HepG2 (cell line): Measurements from ENCODE around the gene ACTN4. TPM values are rescaled to one million over a fixed set of nuclear protein-coding genes. Genes with fewer than 3 reads are reported as not detected.

Experiments
- ATAC-seq: fragments of 200-7000 bp; cut with Tn5 transposase; 3 replicates; pipeline ENCODE4 v1.9.1; 2020; ENCODE audit warnings: mild to moderate bottlenecking, moderate library complexity
- BruUV-seq: library from RNA; stranded (reverse); fragments of 400-500 nt; replicated peaks from 2 replicates; lab custom pipeline; 2021; lab: Mats Ljungman, UMichigan
- CTCF ChIA-PET: fragments of 300-600 bp; formaldehyde crosslinking; extraction: SDS; loops from one replicate; lab custom pipeline; 2021; ENCODE audit warnings: low total read pairs, inconsistent platforms, low intra/inter-chr PET ratio; lab: Yijun Ruan, JAX
- POLR2A ChIA-PET: fragments of 350-600 bp; sonication (Branson Sonifier 250); formaldehyde crosslinking; loops from one replicate; lab custom pipeline; 2020; ENCODE audit warnings: antibody characterized with exemption, inconsistent platforms; lab: Yijun Ruan, JAX
- DNase-seq: peaks from one replicate; pipeline ENCODE4 v3.0.0-alpha.2; 2015; ENCODE audit warnings: low spot score
- FAIRE-seq: peaks from 3 replicates; lab custom pipeline; 2011; peaks lifted over from hg19 to GRCh38; lab: Jason Lieb, UNC
- H2AFZ ChIP-seq: one replicate; pipeline ENCODE4 v1.6.1; 2011; ENCODE audit warnings: low read length, inconsistent platforms
- H3K27ac ChIP-seq: fragments of 300-600 bp; 3 replicates; pipeline ENCODE4 v1.8.0; 2011; ENCODE audit warnings: mixed run types, mild to moderate bottlenecking, mixed read lengths, low read length, inconsistent platforms; ENCODE audit not compliant: insufficient read depth; ENCODE audit errors: extremely low read length
- H3K27me3 ChIP-seq, 2 experiments: fragments of 200-600 bp in 1 of 2; 2 replicates in 1 of 2; 3 replicates in 1 of 2; pipeline versions ENCODE4 v1.6.0 to v1.8.0; 2011; ENCODE audit warnings: low read length in 2 of 2, mild to moderate bottlenecking in 2 of 2, moderate library complexity in 2 of 2, inconsistent platforms in 1 of 2; ENCODE audit not compliant: insufficient read depth in 2 of 2, control insufficient read depth in 1 of 2
- H3K36me3 ChIP-seq, 2 experiments: fragments of 200-600 bp in 1 of 2; replicated peaks in 1 of 2; 2 replicates in 1 of 2; 3 replicates in 1 of 2; pipeline versions ENCODE4 v1.5.1 to v1.8.0; 2011; ENCODE audit warnings: low read length in 2 of 2, inconsistent platforms in 1 of 2; ENCODE audit not compliant: insufficient read depth in 2 of 2, control insufficient read depth in 1 of 2
- H3K4me1 ChIP-seq: 2 replicates; pipeline ENCODE4 v1.5.1; 2012; ENCODE audit warnings: low read length, inconsistent platforms; ENCODE audit not compliant: insufficient read depth
- H3K4me2 ChIP-seq: 2 replicates; pipeline ENCODE4 v1.6.0; 2011; ENCODE audit warnings: low read depth, low read length, inconsistent platforms
- H3K4me3 ChIP-seq, 3 experiments: fragments of 200-600 bp in 1 of 3; sonication (generic), shearing (Covaris generic) in 1 of 3; replicated peaks in 1 of 3; 2 replicates each; pipeline ENCODE4 v1.5.1; 2011 to 2016; ENCODE audit warnings: low read length in 3 of 3, inconsistent platforms in 2 of 3, low read depth in 2 of 3, mild to moderate bottlenecking in 2 of 3, control low read depth in 1 of 3, mixed read lengths in 1 of 3; ENCODE audit not compliant: insufficient read depth in 1 of 3
- H3K79me2 ChIP-seq: one replicate; pipeline ENCODE4 v1.6.1; 2011; ENCODE audit warnings: low read length, inconsistent platforms; ENCODE audit not compliant: insufficient read depth
- H3K9ac ChIP-seq: 2 replicates; pipeline ENCODE4 v1.6.0; 2011; ENCODE audit warnings: mild to moderate bottlenecking, low read depth, low read length, inconsistent platforms; ENCODE audit not compliant: insufficient read depth
- H3K9me3 ChIP-seq: 2 replicates; pipeline ENCODE4 v1.5.1; 2012; ENCODE audit warnings: mild to moderate bottlenecking, low read length
- H4K20me1 ChIP-seq: 2 replicates; pipeline ENCODE4 v1.6.0; 2011; ENCODE audit warnings: inconsistent platforms, mild to moderate bottlenecking, low read length, moderate library complexity; ENCODE audit not compliant: insufficient read depth
- GLMP ChIP-seq: sonication (generic); formaldehyde crosslinking; IDR thresholded peaks from 2 replicates; pipeline ENCODE4 v1.9.0; 2021; ENCODE audit warnings: missing genetic modification reagents, mild to moderate bottlenecking, borderline replicate concordance
- HMGXB4 ChIP-seq, 2 experiments: sonication (generic) in 1 of 2; formaldehyde crosslinking in 1 of 2; IDR thresholded peaks; 2 replicates each; pipeline versions ENCODE4 v1.4.0 to v1.6.1; 2018 to 2020; ENCODE audit warnings: missing genetic modification reagents in 2 of 2, borderline replicate concordance in 1 of 2, low read depth in 1 of 2, mild to moderate bottlenecking in 1 of 2, missing biosample characterization in 1 of 2
- ISX ChIP-seq: sonication (generic); formaldehyde crosslinking; conservative IDR thresholded peaks from 2 replicates; pipeline ENCODE4 v1.5.0; 2020; ENCODE audit warnings: missing genetic modification reagents
- LRRFIP1 ChIP-seq: sonication (generic); formaldehyde crosslinking; conservative IDR thresholded peaks from 2 replicates; pipeline ENCODE4 v1.4.0; 2020; ENCODE audit warnings: missing genetic modification reagents
- NPAS2 ChIP-seq: sonication (generic); formaldehyde crosslinking; IDR thresholded peaks from 2 replicates; pipeline ENCODE4 v1.8.0; 2022; ENCODE audit warnings: mild to moderate bottlenecking, missing genetic modification reagents, borderline replicate concordance
- PLRG1 ChIP-seq: fragments of 450-650 bp; conservative IDR thresholded peaks from 2 replicates; pipeline ENCODE4 v1.6.1; 2016
- RBM39 ChIP-seq: fragments of 200-400 bp; formaldehyde crosslinking; IDR thresholded peaks from one replicate; pipeline ENCODE4 v1.6.1; 2018; ENCODE audit warnings: antibody characterized with exemption, mild to moderate bottlenecking, low read depth, low read length; ENCODE audit not compliant: poor library complexity, severe bottlenecking
- TP53 ChIP-seq: sonication (generic); formaldehyde crosslinking; conservative IDR thresholded peaks from 2 replicates; pipeline ENCODE4 v1.4.0; 2020; ENCODE audit warnings: missing genetic modification reagents
- TRIM24 ChIP-seq: sonication (generic); formaldehyde crosslinking; IDR thresholded peaks from 2 replicates; pipeline ENCODE4 v1.8.0; 2022; ENCODE audit warnings: mild to moderate bottlenecking, missing genetic modification reagents
- ZFP37 ChIP-seq: sonication (generic); formaldehyde crosslinking; IDR thresholded peaks from 2 replicates; pipeline ENCODE4 v1.4.0; 2020; ENCODE audit warnings: missing genetic modification reagents, borderline replicate concordance
- ZFY ChIP-seq: sonication (generic); formaldehyde crosslinking; IDR thresholded peaks from 2 replicates; pipeline ENCODE4 v1.4.0; 2020; ENCODE audit warnings: missing genetic modification reagents
- ZMYM4 ChIP-seq: sonication (generic); formaldehyde crosslinking; IDR thresholded peaks from 2 replicates; pipeline ENCODE4 v1.8.1; 2023; ENCODE audit warnings: mild to moderate bottlenecking, missing genetic modification reagents
- ZNF33B ChIP-seq: sonication (generic); formaldehyde crosslinking; IDR thresholded peaks from 2 replicates; pipeline ENCODE4 v1.5.1; 2020; ENCODE audit warnings: mild to moderate bottlenecking, missing genetic modification reagents
- ZNF512B ChIP-seq: sonication (generic); formaldehyde crosslinking; IDR thresholded peaks from 2 replicates; pipeline ENCODE4 v1.5.1; 2020; ENCODE audit warnings: missing genetic modification reagents, mild to moderate bottlenecking, borderline replicate concordance
- ZNF562 ChIP-seq: sonication (generic); formaldehyde crosslinking; IDR thresholded peaks from 2 replicates; pipeline ENCODE4 v1.8.0; 2022; ENCODE audit warnings: missing genetic modification reagents, borderline replicate concordance
- ZNF616 ChIP-seq: sonication (generic); formaldehyde crosslinking; IDR thresholded peaks from 2 replicates; pipeline ENCODE4 v1.5.0; 2020; ENCODE audit warnings: low read depth, mild to moderate bottlenecking, missing genetic modification reagents
- WGBS: methylation state at CpG from one replicate; pipeline ENCODE4 v1.1.6; 2017; ENCODE audit warnings: low lambda C conversion rate; 5-methylcytosine and 5-hydroxymethylcytosine counted together
- in situ Hi-C: cut with HindIII; loops from 2 replicates; pipeline ENCODE4 v1.10.0; 2017; ENCODE audit warnings: low pct_unique_long_range_greater_than_20kb; ENCODE audit not compliant: extremely low pct_ligation_motif_present
- intact Hi-C: fragments of 100-400 bp; cut with micrococcal nuclease; formaldehyde crosslinking; loops from one replicate; pipeline ENCODE4 v1.10.0; 2022; ENCODE audit not compliant: unreplicated experiment
- polyA plus RNA-seq, 8 experiments: library from polyadenylated mRNA; depleted of rRNA in 3 of 8; stranded (reverse) in 7 of 8; unstranded in 1 of 8; fragments of >200 nt; fragmentation: Illumina TruSeq in 4 of 8; extraction: Trizol in 4 of 8; gene quantifications; 2 replicates each; pipeline versions ENCODE4 v1.2.1 to v1.2.3, GENCODE V29; 2011 to 2016; ENCODE audit warnings: low read depth in 4 of 8, missing spikeins in 1 of 8, mixed read lengths in 1 of 8; ENCODE audit not compliant: insufficient read depth in 1 of 8
- total RNA-seq, 5 experiments: library from RNA; depleted of rRNA; stranded (reverse); fragments of >200 nt; fragmentation: Illumina TruSeq; extraction: Trizol; gene quantifications; 2 replicates each; pipeline ENCODE4 v1.2.3, GENCODE V29; 2016; ENCODE audit warnings: low read depth in 1 of 5

The ACTN4 gene
- total and polyA plus RNA-seq, 2 of the 13 experiments (the other 11 are each of a cell fraction or from before 2014, with no cell fraction given), result 171 to 192 TPM

- Histone ChIP-seq H3K9me3 (no peaks in the 10 kb centered on the region), H4K20me1 (no peaks in the 10 kb centered on the region), H2AFZ (no peak overlapping the region), H3K27ac (no peak overlapping the region), H3K27me3 (no peaks in the 10 kb centered on the region; a peak in 1 of 5 replicates), H3K79me2 (no peaks in the 10 kb centered on the region), H3K4me3 (no peak overlapping the region), H3K4me1 (peaks cover 14% of the 10 kb centered on the region), H3K36me3 (no peaks in the 10 kb centered on the region), H3K4me2 (no peak overlapping the region), H3K9ac (no peak overlapping the region)
- no TSS peak for BruUV-seq
- no peak for ATAC-seq
- no peak for DNase-seq
- no peak for FAIRE-seq
- ChIA-PET CTCF (no interaction called here), POLR2A (interaction anchor here (2.4 kb wide), 1 partner anchor 44 kb away, joined by 6 read pairs; no protein-coding TSS in a partner anchor)
- intact Hi-C loops (no loop called here), in situ Hi-C loops (no loop called here)
- 98% methylated on average over 6 of the region's 9 CpGs for WGBS
- no peak for TF ChIP-seq ZFP37 (CRISPR knock-in tag)
- TF ChIP-seq RBM39, result no peak
- TF ChIP-seq ZFY (CRISPR knock-in tag), result no peak
- TF ChIP-seq GLMP (CRISPR knock-in tag), result no peak
- TF ChIP-seq TP53 (CRISPR knock-in tag), result no peak
- no peak for TF ChIP-seq ZNF33B (CRISPR knock-in tag)
- TF ChIP-seq NPAS2 (CRISPR knock-in tag), result no peak
- no peak for TF ChIP-seq ZNF616 (CRISPR knock-in tag)
- no peak for TF ChIP-seq LRRFIP1 (CRISPR knock-in tag)
- no peak for TF ChIP-seq ZNF562 (CRISPR knock-in tag)
- TF ChIP-seq PLRG1, result no peak
- TF ChIP-seq ZMYM4, result no peak
- no peak for TF ChIP-seq HMGXB4 (CRISPR knock-in tag; IDR thresholded peaks at IDR 0.05; ENCODE audit: borderline replicate concordance in 1 of 2, low read depth in 1 of 2)
- TF ChIP-seq ISX (CRISPR knock-in tag), result no peak
- TF ChIP-seq ZNF512B (CRISPR knock-in tag), result no peak
- TF ChIP-seq TRIM24 (CRISPR knock-in tag), result no peak
These were observed 5.3 kb upstream of the ACTN4 start for GRCh38 chr19:38642176-38642575.
